Esophagus squamous epithelium (tissue), 5 donors: ENCODE data around the gene SLC28A1. TPM values are rescaled to one million over a fixed set of nuclear protein-coding genes. Genes with fewer than 3 reads are reported as not detected.

Experiments used
- DNase-seq: peaks from one replicate; lab custom pipeline; 2025; lab: John Stamatoyannopoulos, UW
- H3K27ac ChIP-seq, 4 donors: fragments of 200-600 bp; sonication (generic); one replicate each; pipeline ENCODE4 v1.5.1; 2016 to 2019; ENCODE audit warnings: mild to moderate bottlenecking in 1 of 4
- H3K27me3 ChIP-seq, 4 donors: fragments of 200-600 bp; sonication (generic); 1 replicate in 3 of 4; 2 replicates in 1 of 4; pipeline versions ENCODE4 v1.5.1 to v1.6.0; 2017 to 2021; ENCODE audit warnings: antibody characterized with exemption in 1 of 4
- H3K36me3 ChIP-seq, 3 donors: fragments of 200-600 bp; sonication (generic); one replicate each; pipeline ENCODE4 v1.5.1; 2016 to 2019
- H3K4me1 ChIP-seq, 3 donors: fragments of 200-600 bp; sonication (generic); one replicate each; pipeline ENCODE4 v1.5.1; 2017 to 2019
- H3K4me3 ChIP-seq, 4 donors: fragments of 200-600 bp; sonication (generic); 1 replicate in 3 of 4; 2 replicates in 1 of 4; pipeline ENCODE4 v1.5.1; 2016 to 2019; ENCODE audit warnings: mild to moderate bottlenecking in 2 of 4, moderate library complexity in 1 of 4
- H3K9me3 ChIP-seq, 3 donors: fragments of 200-600 bp; sonication (generic); one replicate each; pipeline ENCODE4 v1.5.1; 2016 to 2019
- POLR2A ChIP-seq, 4 donors: fragments of 450-650 bp; IDR thresholded peaks; one replicate each; pipeline ENCODE4 v1.6.1; 2017; ENCODE audit warnings: antibody characterized with exemption in 4 of 4, mild to moderate bottlenecking in 4 of 4, moderate library complexity in 3 of 4
- WGBS, 2 donors: methylation state at CpG; one replicate each; pipeline ENCODE4 v1.1.5; 2018; 5-methylcytosine and 5-hydroxymethylcytosine counted together
- intact Hi-C: fragments of 100-400 bp; cut with DNase I; formaldehyde crosslinking; loops from one replicate; pipeline ENCODE4 v1.15.0; 2022
- total RNA-seq, 4 donors: library from RNA; depleted of rRNA; stranded (reverse); fragments of >200 nt; gene quantifications; one replicate each; pipeline ENCODE4 v1.1.0, GENCODE V29; 2016
- TF ChIP-seq, protein P1 (sequence below), 6 experiments: fragments of 450-650 bp in 4 of 6; fragments of 200-600 bp in 2 of 6; sonication (generic) in 2 of 6; IDR thresholded peaks; one replicate each; pipeline ENCODE4 v1.5.1; 2016 to 2019; ENCODE audit warnings: antibody characterized with exemption in 6 of 6, mild to moderate bottlenecking in 4 of 6, moderate library complexity in 4 of 6
- donor health status: DM: yes; HTN: yes; CAD: no.

SLC28A1 gene, protein sequence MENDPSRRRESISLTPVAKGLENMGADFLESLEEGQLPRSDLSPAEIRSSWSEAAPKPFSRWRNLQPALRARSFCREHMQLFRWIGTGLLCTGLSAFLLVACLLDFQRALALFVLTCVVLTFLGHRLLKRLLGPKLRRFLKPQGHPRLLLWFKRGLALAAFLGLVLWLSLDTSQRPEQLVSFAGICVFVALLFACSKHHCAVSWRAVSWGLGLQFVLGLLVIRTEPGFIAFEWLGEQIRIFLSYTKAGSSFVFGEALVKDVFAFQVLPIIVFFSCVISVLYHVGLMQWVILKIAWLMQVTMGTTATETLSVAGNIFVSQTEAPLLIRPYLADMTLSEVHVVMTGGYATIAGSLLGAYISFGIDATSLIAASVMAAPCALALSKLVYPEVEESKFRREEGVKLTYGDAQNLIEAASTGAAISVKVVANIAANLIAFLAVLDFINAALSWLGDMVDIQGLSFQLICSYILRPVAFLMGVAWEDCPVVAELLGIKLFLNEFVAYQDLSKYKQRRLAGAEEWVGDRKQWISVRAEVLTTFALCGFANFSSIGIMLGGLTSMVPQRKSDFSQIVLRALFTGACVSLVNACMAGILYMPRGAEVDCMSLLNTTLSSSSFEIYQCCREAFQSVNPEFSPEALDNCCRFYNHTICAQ
- not detected for total RNA-seq

DNA sequence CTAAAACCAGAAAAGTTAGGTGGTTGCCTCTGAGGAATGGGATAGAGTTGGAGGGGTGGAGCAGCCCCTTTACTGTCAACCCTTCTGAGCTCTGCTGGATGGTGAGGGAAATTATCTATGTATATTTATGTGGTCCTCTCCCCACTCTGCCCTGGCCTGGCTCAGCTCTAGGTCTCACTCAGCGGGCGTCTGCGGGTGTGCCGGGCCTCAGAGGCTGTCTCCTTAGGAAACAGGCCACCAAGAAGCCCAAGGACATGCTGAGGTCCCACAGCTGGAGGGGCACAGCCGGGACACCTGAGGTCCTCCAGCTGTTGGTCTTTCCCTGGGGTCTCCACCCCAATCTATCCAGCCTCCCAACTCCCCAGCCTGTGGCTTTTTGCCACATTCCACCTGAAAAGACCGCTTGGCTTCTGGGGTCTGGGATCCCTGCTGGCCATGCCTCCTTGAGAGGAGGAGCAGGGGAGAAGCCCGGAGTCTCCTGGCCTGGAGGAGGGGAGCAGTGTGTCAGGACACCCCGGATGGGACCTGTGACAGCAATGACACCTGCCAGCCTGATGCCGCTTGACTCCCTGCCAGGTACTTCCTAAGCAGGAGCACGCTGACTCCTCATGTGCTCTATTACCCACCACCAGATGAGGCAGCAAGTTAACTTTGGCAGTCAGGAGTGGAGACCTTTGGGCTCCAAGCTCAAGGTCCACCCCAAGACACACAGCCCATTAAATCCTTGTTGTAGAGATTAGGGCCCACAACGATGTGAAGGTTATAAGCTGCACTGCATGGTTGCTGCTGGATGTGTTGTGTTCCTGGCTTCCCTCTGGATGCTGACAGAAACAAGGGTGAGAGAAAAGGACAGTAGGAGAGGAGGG is at the start of gene SLC28A1:
SLC28A1 (plus strand) TSS at position 747 of the 866 bp plus-strand sequence. CDS start 3,099 bp downstream, outside the sequence.
- Histone ChIP-seq H3K36me3 (no peaks in the 10 kb centered on the region), H3K4me3 (no peak within 1 kb of the TSS), H3K27ac (no peak within 1 kb of the TSS), H3K9me3 (no peaks in the 10 kb centered on the region), H3K4me1 (no peaks in the 10 kb centered on the region), H3K27me3 (peaks cover 0 to 15% (median 0%) of the 10 kb centered on the region in 4 donors)
- no peak for DNase-seq
- WGBS, 2 donors = 64 to 85% methylated on average over 1 to 4 of the region's 11 CpGs
- TF ChIP-seq, protein P1, sequence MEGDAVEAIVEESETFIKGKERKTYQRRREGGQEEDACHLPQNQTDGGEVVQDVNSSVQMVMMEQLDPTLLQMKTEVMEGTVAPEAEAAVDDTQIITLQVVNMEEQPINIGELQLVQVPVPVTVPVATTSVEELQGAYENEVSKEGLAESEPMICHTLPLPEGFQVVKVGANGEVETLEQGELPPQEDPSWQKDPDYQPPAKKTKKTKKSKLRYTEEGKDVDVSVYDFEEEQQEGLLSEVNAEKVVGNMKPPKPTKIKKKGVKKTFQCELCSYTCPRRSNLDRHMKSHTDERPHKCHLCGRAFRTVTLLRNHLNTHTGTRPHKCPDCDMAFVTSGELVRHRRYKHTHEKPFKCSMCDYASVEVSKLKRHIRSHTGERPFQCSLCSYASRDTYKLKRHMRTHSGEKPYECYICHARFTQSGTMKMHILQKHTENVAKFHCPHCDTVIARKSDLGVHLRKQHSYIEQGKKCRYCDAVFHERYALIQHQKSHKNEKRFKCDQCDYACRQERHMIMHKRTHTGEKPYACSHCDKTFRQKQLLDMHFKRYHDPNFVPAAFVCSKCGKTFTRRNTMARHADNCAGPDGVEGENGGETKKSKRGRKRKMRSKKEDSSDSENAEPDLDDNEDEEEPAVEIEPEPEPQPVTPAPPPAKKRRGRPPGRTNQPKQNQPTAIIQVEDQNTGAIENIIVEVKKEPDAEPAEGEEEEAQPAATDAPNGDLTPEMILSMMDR (IDR thresholded peaks at IDR 0.05) = no peak
- no peak for TF ChIP-seq POLR2A (IDR thresholded peaks at IDR 0.05)
- intact Hi-C loops = no loop called here

DNA sequence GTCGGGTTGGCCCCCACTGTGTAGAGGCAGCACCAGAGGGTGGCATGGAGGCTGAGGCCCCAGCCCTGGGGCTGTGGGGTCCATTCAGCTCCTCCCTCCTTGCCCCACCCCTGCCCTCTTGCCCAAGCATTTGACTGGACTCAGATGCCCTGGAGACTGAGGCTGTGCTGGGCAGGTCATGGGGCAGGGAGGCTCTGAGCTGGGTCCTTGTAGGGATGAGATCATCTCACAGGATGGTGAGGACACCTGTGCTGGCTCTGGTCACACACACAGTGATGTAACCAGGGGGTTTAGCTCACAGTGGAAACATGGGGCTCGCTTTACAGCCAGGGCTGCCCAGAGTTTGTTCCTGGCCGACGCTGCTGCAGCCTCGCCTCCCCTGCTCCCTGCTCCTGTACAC is 49.5 kb upstream of the SLC28A1 start:
- Histone ChIP-seq H3K4me3 (no peak overlapping the region), H3K9me3 (no peaks in the 10 kb centered on the region), H3K27me3 (no peaks in the 10 kb centered on the region), H3K27ac (no peak overlapping the region), H3K36me3 (no peaks in the 10 kb centered on the region), H3K4me1 (peaks cover 0 to 10% (median 0%) of the 10 kb centered on the region in 3 donors)
- intact Hi-C loops = no loop called here
- DNase-seq = no peak
- no peak for TF ChIP-seq POLR2A (IDR thresholded peaks at IDR 0.05)
- TF ChIP-seq, protein P1 (IDR thresholded peaks at IDR 0.05) = no peak
- WGBS, 2 donors = 98 to 100% methylated on average over 5 of the region's 5 CpGs

DNA sequence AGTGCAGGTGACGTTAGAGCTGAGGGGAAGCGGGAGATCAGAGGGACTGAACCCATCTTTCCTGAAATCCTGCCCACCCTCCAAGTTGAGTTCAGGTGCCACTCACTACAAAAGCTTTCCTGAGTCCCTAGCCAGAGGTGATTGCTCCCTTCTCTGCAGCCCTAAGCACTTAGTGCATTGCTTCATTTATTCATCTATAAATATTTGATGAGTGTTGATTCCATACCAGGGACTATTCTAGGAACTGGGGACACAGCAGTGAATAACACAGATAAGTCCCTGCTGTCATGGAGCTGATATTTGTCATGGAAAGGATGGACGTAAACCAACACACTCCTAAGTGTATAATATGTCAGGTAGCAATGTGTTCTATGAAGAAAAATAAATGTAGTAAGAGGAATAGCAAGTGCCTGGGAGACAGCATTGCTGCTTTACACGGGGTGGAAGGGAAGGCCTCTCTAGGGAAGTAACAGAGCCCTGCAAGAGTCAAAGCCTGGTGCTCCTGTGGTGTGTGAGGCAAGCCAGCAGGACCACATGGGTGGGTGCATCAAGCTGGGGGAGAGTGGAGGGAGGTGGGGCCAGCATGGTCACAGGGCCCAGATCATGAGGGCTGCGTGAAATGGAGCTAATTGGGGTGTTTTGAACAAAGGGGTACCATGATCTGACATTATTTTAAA is 48.7 kb upstream of the SLC28A1 start:
- TF ChIP-seq, protein P1 (IDR thresholded peaks at IDR 0.05) = no peak
- no peak for TF ChIP-seq POLR2A (IDR thresholded peaks at IDR 0.05)
- no peaks in the 10 kb centered on the region for H3K36me3 ChIP-seq
- peaks cover 0 to 18% (median 7%) of the 10 kb centered on the region in 3 donors for H3K4me1 ChIP-seq
- 83 to 92% methylated on average over 5 of the region's 5 CpGs for WGBS, 2 donors
- H3K27ac ChIP-seq = no peak overlapping the region
- no peaks in the 10 kb centered on the region for H3K9me3 ChIP-seq
- no peaks in the 10 kb centered on the region for H3K27me3 ChIP-seq
- H3K4me3 ChIP-seq = no peak overlapping the region
- intact Hi-C loops = no loop called here
- DNase-seq = no peak

DNA sequence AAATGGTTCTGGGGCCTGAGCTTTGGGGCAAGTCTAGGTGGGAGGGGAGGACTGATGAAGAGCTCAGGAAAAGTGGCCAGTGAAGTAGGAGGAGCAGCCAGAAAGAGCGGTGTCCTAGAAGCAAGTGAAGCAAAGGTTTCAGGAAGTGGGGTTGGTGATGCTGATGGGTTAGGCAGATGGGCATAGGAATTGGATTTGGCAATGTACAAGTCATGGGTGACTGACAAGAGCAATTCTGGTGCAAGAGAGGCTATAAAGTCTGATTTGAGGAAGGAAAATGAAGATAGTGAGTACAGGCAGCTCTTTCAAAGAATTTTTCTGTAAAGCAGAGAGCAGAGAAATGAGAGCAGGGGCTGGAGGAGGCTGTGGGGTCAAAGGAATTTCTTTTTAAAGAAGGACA is 47.6 kb upstream of the SLC28A1 start:
- Histone ChIP-seq H3K4me3 (no peak overlapping the region), H3K36me3 (no peaks in the 10 kb centered on the region), H3K27me3 (no peaks in the 10 kb centered on the region), H3K4me1 (peaks cover 0 to 22% (median 10%) of the 10 kb centered on the region in 3 donors), H3K9me3 (no peaks in the 10 kb centered on the region), H3K27ac (no peak overlapping the region)
- no peak for DNase-seq
- no peak for TF ChIP-seq POLR2A (IDR thresholded peaks at IDR 0.05)
- TF ChIP-seq, protein P1 (IDR thresholded peaks at IDR 0.05) = no peak
- WGBS, 2 donors = 77 to 89% methylated on average over 1 of the region's 1 CpG
- intact Hi-C loops = no loop called here
